AG04450 (cell line): ENCODE results near the gene PTPRD. TPM values are rescaled to one million over a fixed set of nuclear protein-coding genes. Genes with fewer than 3 reads are reported as not detected.

Experiments used
- CTCF ChIA-PET: fragments of 300-600, 350-600 bp; formaldehyde crosslinking; extraction: SDS; loops from one replicate; lab custom pipeline; 2022; ENCODE audit warnings: antibody characterized with exemption, inconsistent platforms; lab: Charles Lee
- POLR2A ChIA-PET: fragments of 350-600 bp; formaldehyde crosslinking; extraction: SDS; loops from one replicate; lab custom pipeline; 2021; ENCODE audit warnings: antibody characterized with exemption, inconsistent platforms; lab: Yijun Ruan, JAX
- DNase-seq: peaks from one replicate; pipeline ENCODE4 v3.0.0-alpha.2; 2011; ENCODE audit warnings: low read depth, low spot score
- H3K27ac ChIP-seq: one replicate; pipeline ENCODE4 v1.5.1; 2012; ENCODE audit warnings: low read depth, low read length, control low read depth
- H3K27me3 ChIP-seq: one replicate; pipeline ENCODE4 v1.6.0; 2012; ENCODE audit warnings: low read length; ENCODE audit not compliant: control insufficient read depth, insufficient read depth
- H3K4me3 ChIP-seq: 2 replicates; pipeline ENCODE4 v1.5.1; 2011; ENCODE audit warnings: mild to moderate bottlenecking, low read depth, low read length, control low read depth
- H3K9me3 ChIP-seq: 2 replicates; pipeline ENCODE4 v1.5.1; 2012; ENCODE audit warnings: low read length; ENCODE audit not compliant: control insufficient read depth, insufficient read depth
- CTCF ChIP-seq: IDR thresholded peaks from 2 replicates; pipeline ENCODE4 v1.5.1; 2011; ENCODE audit warnings: low read depth, low read length, control low read depth, inconsistent platforms
- polyA plus RNA-seq: library from polyadenylated mRNA; depleted of rRNA; stranded (reverse); fragments of >200 nt; gene quantifications from 2 replicates; pipeline ENCODE4 v1.2.3, GENCODE V29; 2011

PTPRD gene
- polyA plus RNA-seq, 1 experiment, result 0.19 TPM

DNA sequence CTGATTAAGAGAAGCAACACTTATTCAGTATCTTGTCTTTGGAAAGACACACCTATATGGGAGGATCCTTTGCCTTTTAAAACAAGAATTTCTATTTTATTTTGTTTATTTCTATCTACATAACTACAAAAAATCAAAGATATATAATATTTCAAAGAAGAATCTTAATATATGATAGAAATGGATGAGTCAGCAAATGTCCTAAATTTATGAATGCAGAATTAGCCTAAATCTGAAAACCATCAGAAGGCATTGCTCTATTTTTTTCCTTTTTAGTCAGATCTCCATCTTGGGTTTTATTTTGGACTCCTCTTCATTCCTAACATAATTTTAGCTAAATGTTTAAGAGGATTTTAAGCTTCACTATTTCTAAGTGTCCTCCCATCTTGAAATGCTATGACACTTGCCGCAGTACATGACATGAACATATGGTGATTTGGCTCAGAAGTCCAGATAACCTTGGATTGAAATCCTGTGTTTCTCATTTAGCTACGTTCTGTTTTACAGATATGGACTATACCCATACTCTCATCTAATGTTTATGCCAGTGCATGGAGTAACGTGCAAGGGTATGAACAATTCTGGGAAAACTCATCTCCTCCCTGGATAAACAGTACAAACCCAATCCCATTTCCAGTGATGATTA is 1490.4 kb downstream of the PTPRD start:
- CTCF ChIA-PET, result no interaction called here
- H3K4me3 ChIP-seq, result no peak overlapping the region
- no peak for DNase-seq
- H3K27ac ChIP-seq, result no peak overlapping the region
- peaks cover 3% of the 10 kb centered on the region; the same call in 1 of the 2 replicates for H3K9me3 ChIP-seq
- POLR2A ChIA-PET, result no interaction called here
- no peak for TF ChIP-seq CTCF
- H3K27me3 ChIP-seq, result no peaks in the 10 kb centered on the region

GRCh38 chr9:9117866-9118265 is 1494.9 kb downstream of the PTPRD start:
- Histone ChIP-seq H3K27ac (no peak overlapping the region), H3K9me3 (peaks cover under 1% of the 10 kb centered on the region; the same call in 1 of the 2 replicates), H3K27me3 (no peaks in the 10 kb centered on the region), H3K4me3 (no peak overlapping the region)
- POLR2A ChIA-PET, result no interaction called here
- TF ChIP-seq CTCF, result no peak
- CTCF ChIA-PET, result no interaction called here
- no peak for DNase-seq

GRCh38 chr9:9112001-9112720 is 1500.6 kb downstream of the PTPRD start:
- no peak for DNase-seq
- H3K27me3 ChIP-seq, result no peaks in the 10 kb centered on the region
- H3K4me3 ChIP-seq, result no peak overlapping the region
- ChIA-PET POLR2A (no interaction called here), CTCF (no interaction called here)
- TF ChIP-seq CTCF, result no peak
- no peak overlapping the region for H3K27ac ChIP-seq
- H3K9me3 ChIP-seq, result no peaks in the 10 kb centered on the region

GRCh38 chr9:9108641-9109040 is 1504.2 kb downstream of the PTPRD start:
- Histone ChIP-seq H3K27ac (no peak overlapping the region), H3K9me3 (peaks cover 2% of the 10 kb centered on the region), H3K27me3 (no peaks in the 10 kb centered on the region), H3K4me3 (no peak overlapping the region)
- TF ChIP-seq CTCF, result no peak
- no peak for DNase-seq
- POLR2A ChIA-PET, result no interaction called here
- CTCF ChIA-PET, result no interaction called here

DNA sequence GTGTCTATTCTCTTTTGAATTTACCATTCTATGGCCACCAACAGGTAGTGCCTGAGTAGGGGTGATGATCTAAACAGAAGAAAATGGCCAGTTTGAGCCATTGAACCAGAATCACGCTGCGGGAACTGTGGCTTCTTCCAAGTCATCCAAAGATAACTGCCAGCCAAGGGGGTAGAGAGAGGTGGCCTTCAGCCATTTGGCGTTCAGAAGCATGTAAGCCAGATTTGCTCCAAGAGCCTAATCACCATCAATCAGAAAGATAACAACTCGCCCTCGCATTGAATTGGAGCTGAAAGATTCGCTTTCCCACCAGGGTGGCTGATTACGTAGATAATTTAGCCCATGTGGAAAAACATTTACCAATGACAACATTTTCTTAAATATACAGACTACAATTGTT is 1510.5 kb downstream of the PTPRD start:
- TF ChIP-seq CTCF, result no peak
- H3K27ac ChIP-seq, result no peak overlapping the region
- DNase-seq, result no peak
- CTCF ChIA-PET, result no interaction called here
- H3K4me3 ChIP-seq, result no peak overlapping the region
- POLR2A ChIA-PET, result no interaction called here
- H3K9me3 ChIP-seq, result peaks cover 10% of the 10 kb centered on the region
- H3K27me3 ChIP-seq, result no peaks in the 10 kb centered on the region
